Endothelial cell of umbilical vein (primary cell): Measurements from ENCODE around the gene DGCR6L.

ENCODE experiments used
- EZH2 ChIP-seq: IDR thresholded peaks from 2 replicates; pipeline ENCODE4 v1.6.1; 2012; ENCODE audit warnings: borderline replicate concordance, low read depth, mild to moderate bottlenecking, moderate library complexity, low read length, inconsistent platforms; ENCODE audit not compliant: severe bottlenecking
- FOS ChIP-seq: IDR thresholded peaks from 2 replicates; pipeline ENCODE4 v1.6.1; 2011; ENCODE audit warnings: mild to moderate bottlenecking, low read length, moderate library complexity, borderline replicate concordance; ENCODE audit not compliant: insufficient read depth
- GATA2 ChIP-seq: IDR thresholded peaks from 2 replicates; pipeline ENCODE4 v1.7.0; 2011; ENCODE audit warnings: low read depth, mild to moderate bottlenecking, moderate library complexity, mixed read lengths, low read length; ENCODE audit not compliant: insufficient read length, insufficient read depth
- JUN ChIP-seq: IDR thresholded peaks from 2 replicates; pipeline ENCODE4 v1.6.1; 2011; ENCODE audit warnings: borderline replicate concordance, low read depth; ENCODE audit not compliant: insufficient read length, insufficient read depth
- MYC ChIP-seq: IDR thresholded peaks from one replicate; pipeline ENCODE4 v1.6.1; 2011; ENCODE audit warnings: mild to moderate bottlenecking, low read depth, low read length
- POLR2A ChIP-seq: IDR thresholded peaks from 2 replicates; pipeline ENCODE4 v1.6.1; 2012; ENCODE audit warnings: low read depth, mild to moderate bottlenecking, control low read depth, low read length
- POLR2AphosphoS5 ChIP-seq: IDR thresholded peaks from 2 replicates; pipeline ENCODE4 v1.6.1; 2012; ENCODE audit warnings: low read depth, mild to moderate bottlenecking, control low read depth, low read length, moderate library complexity; ENCODE audit not compliant: insufficient read depth
- TF ChIP-seq, protein P1 (sequence below), 2 donors: IDR thresholded peaks; 1 replicate in 1 of 2; 2 replicates in 1 of 2; pipeline ENCODE4 v1.5.1; 2011; ENCODE audit warnings: low read length in 2 of 2, mild to moderate bottlenecking in 2 of 2, moderate library complexity in 2 of 2, control low read depth in 1 of 2, inconsistent platforms in 1 of 2, low read depth in 1 of 2; ENCODE audit not compliant: insufficient read depth in 1 of 2; ENCODE audit errors: extremely low read depth in 1 of 2
- TF ChIP-seq, protein P2 (sequence below): IDR thresholded peaks from 2 replicates; pipeline ENCODE4 v1.6.1; 2011; ENCODE audit not compliant: insufficient read depth, insufficient read length

DNA sequence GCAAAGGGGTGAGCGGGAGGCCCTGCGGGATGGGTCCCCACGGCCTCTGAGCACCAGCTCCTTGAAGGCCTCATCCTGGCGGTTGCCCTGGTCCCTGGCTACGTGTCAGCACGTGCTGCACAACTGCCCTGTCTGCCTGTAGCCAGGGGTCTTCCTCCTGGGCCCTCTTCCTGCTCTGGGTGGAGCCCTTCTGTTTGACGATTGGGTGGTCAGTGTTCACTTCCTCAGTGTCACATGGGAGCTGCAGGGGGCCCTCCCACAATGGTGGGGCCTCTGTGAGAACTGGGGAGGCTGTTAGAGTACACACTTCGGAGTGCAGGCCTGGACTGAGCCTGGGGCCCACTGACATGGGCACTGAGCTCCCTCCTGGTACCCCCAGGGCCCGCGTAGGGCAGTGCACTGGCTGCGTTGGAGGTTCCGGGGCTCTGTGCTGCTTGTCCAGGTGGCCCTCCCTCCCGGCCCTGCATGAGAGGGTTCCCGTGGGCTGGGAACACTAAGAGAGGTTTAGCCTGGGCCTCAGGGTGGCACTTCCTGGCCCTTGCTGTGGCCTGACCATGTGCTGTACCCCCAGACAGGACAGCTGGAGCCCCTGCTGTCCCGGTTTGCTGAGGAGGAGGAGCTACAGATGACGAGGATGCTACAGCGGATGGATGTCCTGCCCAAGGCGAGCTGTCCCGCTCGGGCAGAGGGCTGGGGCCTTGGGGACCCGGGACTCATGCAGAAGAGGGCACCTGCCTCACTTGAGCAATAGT lies 13.8 kb downstream of the DGCR6L start:
- TF ChIP-seq POLR2A (no peak), EZH2 (no peak), POLR2AphosphoS5 (no peak), FOS (no peak), MYC (no peak), GATA2 (no peak), JUN (no peak)
- TF ChIP-seq, protein P1, sequence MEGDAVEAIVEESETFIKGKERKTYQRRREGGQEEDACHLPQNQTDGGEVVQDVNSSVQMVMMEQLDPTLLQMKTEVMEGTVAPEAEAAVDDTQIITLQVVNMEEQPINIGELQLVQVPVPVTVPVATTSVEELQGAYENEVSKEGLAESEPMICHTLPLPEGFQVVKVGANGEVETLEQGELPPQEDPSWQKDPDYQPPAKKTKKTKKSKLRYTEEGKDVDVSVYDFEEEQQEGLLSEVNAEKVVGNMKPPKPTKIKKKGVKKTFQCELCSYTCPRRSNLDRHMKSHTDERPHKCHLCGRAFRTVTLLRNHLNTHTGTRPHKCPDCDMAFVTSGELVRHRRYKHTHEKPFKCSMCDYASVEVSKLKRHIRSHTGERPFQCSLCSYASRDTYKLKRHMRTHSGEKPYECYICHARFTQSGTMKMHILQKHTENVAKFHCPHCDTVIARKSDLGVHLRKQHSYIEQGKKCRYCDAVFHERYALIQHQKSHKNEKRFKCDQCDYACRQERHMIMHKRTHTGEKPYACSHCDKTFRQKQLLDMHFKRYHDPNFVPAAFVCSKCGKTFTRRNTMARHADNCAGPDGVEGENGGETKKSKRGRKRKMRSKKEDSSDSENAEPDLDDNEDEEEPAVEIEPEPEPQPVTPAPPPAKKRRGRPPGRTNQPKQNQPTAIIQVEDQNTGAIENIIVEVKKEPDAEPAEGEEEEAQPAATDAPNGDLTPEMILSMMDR (IDR thresholded peaks at IDR 0.05; ENCODE audit: extremely low read depth in 1 of 2, insufficient read depth in 1 of 2, low read depth in 1 of 2, low read length in 2 of 2), result no peak
- TF ChIP-seq, protein P2, sequence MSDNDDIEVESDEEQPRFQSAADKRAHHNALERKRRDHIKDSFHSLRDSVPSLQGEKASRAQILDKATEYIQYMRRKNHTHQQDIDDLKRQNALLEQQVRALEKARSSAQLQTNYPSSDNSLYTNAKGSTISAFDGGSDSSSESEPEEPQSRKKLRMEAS, result no peak
